ENCODE results near the gene YBX3.

Gene YBX3

DNA sequence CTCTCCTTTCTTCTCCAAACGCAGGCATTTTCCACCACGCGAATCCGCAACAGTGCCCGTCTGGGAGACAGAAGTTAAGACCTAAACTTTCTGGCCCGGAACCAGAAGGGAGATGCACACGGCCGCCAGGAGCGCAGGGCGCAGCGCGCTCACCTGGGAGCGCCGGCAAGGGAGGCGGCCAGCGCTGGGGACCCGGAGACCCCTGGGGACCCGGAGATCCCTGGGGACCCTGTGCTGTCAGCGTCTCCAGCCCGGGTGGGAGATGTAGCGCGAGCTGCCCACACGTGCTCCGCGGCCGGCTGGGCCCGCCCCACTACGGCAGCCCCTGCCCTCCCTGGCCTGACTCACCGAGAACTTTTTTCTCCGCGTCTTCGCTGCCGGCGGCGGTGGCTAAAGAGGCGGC lies 620 bp downstream of the YBX3 start (continued):
- TF ChIP-seq ZFP30 (CRISPR knock-in tag; IDR thresholded peaks at IDR 0.05) (no peak), CSRNP3 (CRISPR knock-in tag; IDR thresholded peaks at IDR 0.05) (no peak), TOX (CRISPR knock-in tag; IDR thresholded peaks at IDR 0.05; ENCODE audit: borderline replicate concordance) (no peak)

GRCh38 chr12:10721651-10722501 lies 1.2 kb downstream of the YBX3 start:
- TF ChIP-seq, protein P1, sequence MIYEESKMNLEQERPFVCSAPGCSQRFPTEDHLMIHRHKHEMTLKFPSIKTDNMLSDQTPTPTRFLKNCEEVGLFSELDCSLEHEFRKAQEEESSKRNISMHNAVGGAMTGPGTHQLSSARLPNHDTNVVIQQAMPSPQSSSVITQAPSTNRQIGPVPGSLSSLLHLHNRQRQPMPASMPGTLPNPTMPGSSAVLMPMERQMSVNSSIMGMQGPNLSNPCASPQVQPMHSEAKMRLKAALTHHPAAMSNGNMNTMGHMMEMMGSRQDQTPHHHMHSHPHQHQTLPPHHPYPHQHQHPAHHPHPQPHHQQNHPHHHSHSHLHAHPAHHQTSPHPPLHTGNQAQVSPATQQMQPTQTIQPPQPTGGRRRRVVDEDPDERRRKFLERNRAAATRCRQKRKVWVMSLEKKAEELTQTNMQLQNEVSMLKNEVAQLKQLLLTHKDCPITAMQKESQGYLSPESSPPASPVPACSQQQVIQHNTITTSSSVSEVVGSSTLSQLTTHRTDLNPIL (CRISPR knock-in tag; IDR thresholded peaks at IDR 0.05; ENCODE audit: low read depth): no peak
- no peak for TF ChIP-seq ESRRG (CRISPR knock-in tag; IDR thresholded peaks at IDR 0.05)
- TF ChIP-seq ZNF70 (CRISPR knock-in tag; IDR thresholded peaks at IDR 0.05): no peak
- ATAC-seq: peak; percentile 53; the same call in 2 of the 3 replicates

DNA sequence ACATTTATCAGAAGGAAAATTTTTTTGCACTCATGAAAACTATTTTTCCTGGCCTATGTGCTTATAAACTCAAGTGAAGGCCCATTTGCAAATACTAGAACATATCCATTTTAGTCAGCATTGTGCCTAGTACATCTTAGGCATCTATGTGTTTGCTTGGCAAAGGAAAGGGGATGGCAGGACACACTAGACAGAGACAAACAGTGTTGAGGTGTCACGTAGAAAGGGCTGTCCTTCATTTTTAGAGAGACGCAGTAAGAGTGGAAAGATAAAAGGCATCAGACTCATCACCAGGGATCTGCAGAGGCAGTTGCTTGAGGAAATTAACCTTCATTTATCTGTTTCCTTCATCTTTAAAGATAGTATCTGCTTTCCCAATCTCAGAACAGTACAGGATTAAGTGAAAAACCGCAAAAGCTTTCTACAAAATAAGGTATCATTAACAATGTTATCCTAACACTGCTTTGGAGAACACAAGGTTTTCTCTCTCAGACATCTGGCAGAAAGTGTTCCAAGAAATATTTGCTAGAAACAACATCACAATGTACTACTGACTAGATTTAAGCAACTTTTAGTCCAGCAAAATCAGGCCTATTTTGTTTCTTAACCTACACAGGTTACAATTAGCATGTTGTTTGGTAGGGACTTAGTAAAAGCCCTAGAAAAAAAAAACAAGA lies 2.0 kb downstream of the YBX3 start:
- TF ChIP-seq ARNTL (CRISPR knock-in tag; IDR thresholded peaks at IDR 0.05; ENCODE audit: borderline replicate concordance, low read depth): no peak
- TF ChIP-seq CSDC2 (CRISPR knock-in tag; IDR thresholded peaks at IDR 0.05): no peak
- TF ChIP-seq PPARA (CRISPR knock-in tag; IDR thresholded peaks at IDR 0.05; ENCODE audit: borderline replicate concordance): no peak
- TF ChIP-seq RARB (CRISPR knock-in tag; IDR thresholded peaks at IDR 0.05): no peak
- TF ChIP-seq, protein P1 (CRISPR knock-in tag; IDR thresholded peaks at IDR 0.05; ENCODE audit: low read depth): no peak
- TF ChIP-seq PATZ1 (CRISPR knock-in tag; IDR thresholded peaks at IDR 0.05; ENCODE audit: borderline replicate concordance): no peak
- no peak for TF ChIP-seq ZFP30 (CRISPR knock-in tag; IDR thresholded peaks at IDR 0.05)
- TF ChIP-seq TOX (CRISPR knock-in tag; IDR thresholded peaks at IDR 0.05; ENCODE audit: borderline replicate concordance): no peak
- no peak for TF ChIP-seq ZNF70 (CRISPR knock-in tag; IDR thresholded peaks at IDR 0.05)
- no peak for TF ChIP-seq ZNF565 (CRISPR knock-in tag; conservative IDR thresholded peaks at IDR 0.05; ENCODE audit: low read depth)
- no peak for TF ChIP-seq SNAI2 (CRISPR knock-in tag; IDR thresholded peaks at IDR 0.05)
- ATAC-seq: no peak

DNA sequence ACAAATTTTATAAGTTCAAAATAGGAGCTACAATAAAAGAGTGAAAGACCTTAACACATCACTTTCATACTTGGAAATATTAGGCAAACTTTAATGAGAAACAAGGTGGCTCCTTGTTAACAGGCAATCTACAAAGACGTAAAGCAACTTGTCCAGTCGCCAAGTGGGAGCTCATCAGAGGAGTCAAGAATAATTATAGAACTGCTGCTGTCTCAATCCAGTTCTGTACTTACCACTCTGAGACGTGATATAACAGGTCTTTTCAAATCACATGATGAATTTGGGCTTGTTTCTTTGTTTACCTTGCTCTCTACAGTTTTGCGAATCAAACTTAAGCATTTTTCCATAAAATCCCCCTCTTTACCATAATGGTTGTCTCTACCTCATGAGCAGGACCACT lies 3.6 kb downstream of the YBX3 start:
- TF ChIP-seq ZFP3 (CRISPR knock-in tag; IDR thresholded peaks at IDR 0.05) (no peak), BACH2 (CRISPR knock-in tag; IDR thresholded peaks at IDR 0.05; ENCODE audit: borderline replicate concordance) (no peak), ISL1 (CRISPR knock-in tag; IDR thresholded peaks at IDR 0.05) (no peak), ZNF8 (CRISPR knock-in tag; IDR thresholded peaks at IDR 0.05) (no peak), TCF4 (CRISPR knock-in tag; IDR thresholded peaks at IDR 0.05; ENCODE audit: borderline replicate concordance) (no peak), ZFP30 (CRISPR knock-in tag; IDR thresholded peaks at IDR 0.05) (no peak), CSDC2 (CRISPR knock-in tag; IDR thresholded peaks at IDR 0.05) (no peak), ZC3H10 (CRISPR knock-in tag; IDR thresholded peaks at IDR 0.05) (no peak), ZNF70 (CRISPR knock-in tag; IDR thresholded peaks at IDR 0.05) (no peak), SNAI2 (CRISPR knock-in tag; IDR thresholded peaks at IDR 0.05) (no peak), ARNTL (CRISPR knock-in tag; IDR thresholded peaks at IDR 0.05; ENCODE audit: borderline replicate concordance, low read depth) (no peak), ZNF565 (CRISPR knock-in tag; conservative IDR thresholded peaks at IDR 0.05; ENCODE audit: low read depth) (no peak), ESRRG (CRISPR knock-in tag; IDR thresholded peaks at IDR 0.05) (no peak), PATZ1 (CRISPR knock-in tag; IDR thresholded peaks at IDR 0.05; ENCODE audit: borderline replicate concordance) (no peak), PPARA (CRISPR knock-in tag; IDR thresholded peaks at IDR 0.05; ENCODE audit: borderline replicate concordance) (no peak), GLIS3 (CRISPR knock-in tag; IDR thresholded peaks at IDR 0.05) (no peak)
- TF ChIP-seq, protein P2, sequence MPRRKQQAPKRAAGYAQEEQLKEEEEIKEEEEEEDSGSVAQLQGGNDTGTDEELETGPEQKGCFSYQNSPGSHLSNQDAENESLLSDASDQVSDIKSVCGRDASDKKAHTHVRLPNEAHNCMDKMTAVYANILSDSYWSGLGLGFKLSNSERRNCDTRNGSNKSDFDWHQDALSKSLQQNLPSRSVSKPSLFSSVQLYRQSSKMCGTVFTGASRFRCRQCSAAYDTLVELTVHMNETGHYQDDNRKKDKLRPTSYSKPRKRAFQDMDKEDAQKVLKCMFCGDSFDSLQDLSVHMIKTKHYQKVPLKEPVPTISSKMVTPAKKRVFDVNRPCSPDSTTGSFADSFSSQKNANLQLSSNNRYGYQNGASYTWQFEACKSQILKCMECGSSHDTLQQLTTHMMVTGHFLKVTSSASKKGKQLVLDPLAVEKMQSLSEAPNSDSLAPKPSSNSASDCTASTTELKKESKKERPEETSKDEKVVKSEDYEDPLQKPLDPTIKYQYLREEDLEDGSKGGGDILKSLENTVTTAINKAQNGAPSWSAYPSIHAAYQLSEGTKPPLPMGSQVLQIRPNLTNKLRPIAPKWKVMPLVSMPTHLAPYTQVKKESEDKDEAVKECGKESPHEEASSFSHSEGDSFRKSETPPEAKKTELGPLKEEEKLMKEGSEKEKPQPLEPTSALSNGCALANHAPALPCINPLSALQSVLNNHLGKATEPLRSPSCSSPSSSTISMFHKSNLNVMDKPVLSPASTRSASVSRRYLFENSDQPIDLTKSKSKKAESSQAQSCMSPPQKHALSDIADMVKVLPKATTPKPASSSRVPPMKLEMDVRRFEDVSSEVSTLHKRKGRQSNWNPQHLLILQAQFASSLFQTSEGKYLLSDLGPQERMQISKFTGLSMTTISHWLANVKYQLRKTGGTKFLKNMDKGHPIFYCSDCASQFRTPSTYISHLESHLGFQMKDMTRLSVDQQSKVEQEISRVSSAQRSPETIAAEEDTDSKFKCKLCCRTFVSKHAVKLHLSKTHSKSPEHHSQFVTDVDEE (CRISPR knock-in tag; IDR thresholded peaks at IDR 0.05): no peak
- TF ChIP-seq, protein P1 (CRISPR knock-in tag; IDR thresholded peaks at IDR 0.05; ENCODE audit: low read depth): no peak
- ATAC-seq: no peak
